IPS DF 6.9 (cell line): Measurements from ENCODE around the gene B3GAT3.

ENCODE experiments used
- DNase-seq: peaks from one replicate; pipeline ENCODE4 v3.0.0-alpha.2; 2013; ENCODE audit warnings: low read depth, low spot score
- H3K27ac ChIP-seq: one replicate; pipeline ENCODE4 v1.5.1; 2013; ENCODE audit warnings: low read length, control low read depth
- H3K27me3 ChIP-seq: 2 replicates; pipeline ENCODE4 v1.6.1; 2013; ENCODE audit warnings: mild to moderate bottlenecking, low read length; ENCODE audit not compliant: control insufficient read depth, insufficient read depth
- H3K36me3 ChIP-seq: 2 replicates; pipeline ENCODE4 v1.6.1; 2013; ENCODE audit warnings: low read length; ENCODE audit not compliant: control insufficient read depth, insufficient read depth
- H3K4me1 ChIP-seq: 2 replicates; pipeline ENCODE4 v1.6.1; 2013; ENCODE audit warnings: low read length; ENCODE audit not compliant: control insufficient read depth, insufficient read depth
- H3K4me3 ChIP-seq: 2 replicates; pipeline ENCODE4 v1.5.1; 2013; ENCODE audit warnings: mild to moderate bottlenecking, low read length
- H3K9me3 ChIP-seq: 2 replicates; pipeline ENCODE4 v1.6.1; 2013; ENCODE audit warnings: low read length, inconsistent platforms; ENCODE audit not compliant: control insufficient read depth, insufficient read depth
- WGBS: extraction: QIAGEN DNeasy Blood & Tissue Kit; methylation state at CpG from one replicate; pipeline ENCODE4 v1.1.7; 2013; ENCODE audit warnings: mixed read lengths, missing lambda C conversion rate; ENCODE audit not compliant: insufficient read length, insufficient coverage; 5-methylcytosine and 5-hydroxymethylcytosine counted together

The B3GAT3 gene

GRCh38 chr11:62621567-62622470 is at the start of gene B3GAT3:
Gene B3GAT3 (minus strand): TSS chr11:62621986. CDS start chr11:62621947, 39 bp downstream.
- peak; percentile 97 for DNase-seq
- H3K27me3 ChIP-seq = no peaks in the 10 kb centered on the region
- H3K36me3 ChIP-seq = peaks cover 17% of the 10 kb centered on the region
- peak within 1 kb of the TSS; percentile 81 for H3K4me3 ChIP-seq
- no peak within 1 kb of the TSS for H3K27ac ChIP-seq
- H3K4me1 ChIP-seq = no peaks in the 10 kb centered on the region; the same call in 1 of the 2 replicates
- no peaks in the 10 kb centered on the region for H3K9me3 ChIP-seq
- WGBS = no CpG with 5 or more reads among the region's 77 CpGs

GRCh38 chr11:62671236-62671607 is 49.4 kb upstream of the B3GAT3 start:
- H3K9me3 ChIP-seq = no peaks in the 10 kb centered on the region
- H3K27me3 ChIP-seq = no peaks in the 10 kb centered on the region
- WGBS = no CpG with 5 or more reads among the region's 17 CpGs
- no peak overlapping the region for H3K27ac ChIP-seq
- H3K36me3 ChIP-seq = peaks cover 4% of the 10 kb centered on the region
- H3K4me3 ChIP-seq = peak overlapping the region; percentile 93; the same call in 1 of the 2 replicates
- peaks cover 2% of the 10 kb centered on the region; the same call in 1 of the 2 replicates for H3K4me1 ChIP-seq
- no peak for DNase-seq

DNA sequence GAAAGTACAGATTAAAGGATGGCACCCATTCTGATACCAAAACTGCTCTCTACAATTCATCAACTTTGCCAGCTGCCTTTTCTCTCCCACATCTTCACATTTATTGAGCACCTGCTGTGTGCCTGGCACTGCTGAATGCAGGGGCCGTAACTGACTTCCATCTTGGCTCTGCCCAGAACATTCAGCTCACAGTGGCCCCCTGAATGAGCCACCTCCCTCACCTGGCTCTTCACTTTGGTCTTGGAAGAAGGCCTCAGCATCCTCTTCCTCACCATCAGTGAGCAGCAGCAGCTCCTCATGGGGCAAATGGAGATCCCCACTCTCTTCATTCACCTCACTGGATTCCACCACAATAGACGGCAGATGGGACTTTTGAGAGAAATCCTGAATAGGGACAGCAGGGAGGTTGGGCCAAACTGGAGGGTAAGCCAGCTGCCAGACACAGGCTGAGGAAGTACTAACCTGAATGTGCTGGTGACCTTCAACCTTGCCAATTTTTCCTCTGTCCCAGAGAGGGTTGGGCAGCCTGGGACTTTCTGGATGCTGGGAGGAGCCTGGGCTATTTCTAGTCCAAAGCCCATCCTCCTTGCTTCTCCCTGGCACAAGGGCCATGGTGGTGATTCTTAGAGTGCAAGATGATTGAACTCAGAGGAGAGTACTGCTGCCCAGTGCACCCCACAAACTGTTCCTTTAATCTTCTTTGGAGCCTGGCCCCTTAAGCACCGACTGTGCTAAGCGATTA is 47.8 kb upstream of the B3GAT3 start:
- no peak overlapping the region for H3K27ac ChIP-seq
- no CpG with 5 or more reads among the region's 4 CpGs for WGBS
- H3K27me3 ChIP-seq = no peaks in the 10 kb centered on the region
- H3K9me3 ChIP-seq = no peaks in the 10 kb centered on the region
- H3K4me3 ChIP-seq = no peak overlapping the region
- no peak for DNase-seq
- peaks cover 2% of the 10 kb centered on the region; the same call in 1 of the 2 replicates for H3K4me1 ChIP-seq
- H3K36me3 ChIP-seq = peaks cover 4% of the 10 kb centered on the region

DNA sequence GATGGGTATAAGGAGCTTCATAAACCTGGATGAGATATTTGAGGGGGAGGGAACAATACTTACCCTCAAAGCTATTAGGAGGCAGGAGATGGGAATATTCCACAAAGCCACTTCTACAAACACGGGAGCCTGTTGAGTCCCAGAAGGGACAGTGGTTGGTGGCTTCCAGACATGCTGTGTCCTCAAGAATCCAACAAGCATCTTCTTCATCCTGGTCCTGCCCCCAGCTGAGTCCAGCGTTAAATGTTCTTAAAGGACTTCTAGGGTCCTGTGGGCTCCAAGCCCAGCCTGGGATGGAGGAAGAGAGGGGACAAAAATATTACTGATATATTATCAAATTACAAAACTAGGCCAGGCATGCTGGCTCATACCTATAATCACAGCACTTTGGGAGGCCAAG is 45.7 kb upstream of the B3GAT3 start:
- H3K27ac ChIP-seq = no peak overlapping the region
- H3K27me3 ChIP-seq = no peaks in the 10 kb centered on the region
- WGBS = no CpG with 5 or more reads among the region's 2 CpGs
- H3K9me3 ChIP-seq = no peaks in the 10 kb centered on the region
- no peak overlapping the region for H3K4me3 ChIP-seq
- peaks cover 2% of the 10 kb centered on the region; the same call in 1 of the 2 replicates for H3K4me1 ChIP-seq
- H3K36me3 ChIP-seq = peaks cover 8% of the 10 kb centered on the region
- DNase-seq = no peak

GRCh38 chr11:62666259-62666926 is 44.6 kb upstream of the B3GAT3 start:
- H3K4me1 ChIP-seq = peaks cover 2% of the 10 kb centered on the region; the same call in 1 of the 2 replicates
- no peak overlapping the region for H3K27ac ChIP-seq

GRCh38 chr11:62665599-62666258 is 43.9 kb upstream of the B3GAT3 start:
- Histone ChIP-seq H3K4me3 (peak overlapping the region; percentile 81), H3K4me1 (peaks cover 2% of the 10 kb centered on the region; the same call in 1 of the 2 replicates), H3K27me3 (no peaks in the 10 kb centered on the region), H3K36me3 (peaks cover 4% of the 10 kb centered on the region; the same call in 1 of the 2 replicates), H3K9me3 (no peaks in the 10 kb centered on the region), H3K27ac (no peak overlapping the region)
- no CpG with 5 or more reads among the region's 39 CpGs for WGBS
- no peak for DNase-seq

More at GRCh38 chr11:62666259-62666926, 44.6 kb upstream of the B3GAT3 start:
- no CpG with 5 or more reads among the region's 16 CpGs for WGBS
- H3K4me3 ChIP-seq = peak overlapping the region; percentile 81; the same call in 1 of the 2 replicates
- no peak for DNase-seq
- H3K36me3 ChIP-seq = peaks cover 4% of the 10 kb centered on the region; the same call in 1 of the 2 replicates
- H3K27me3 ChIP-seq = no peaks in the 10 kb centered on the region
- no peaks in the 10 kb centered on the region for H3K9me3 ChIP-seq

DNA sequence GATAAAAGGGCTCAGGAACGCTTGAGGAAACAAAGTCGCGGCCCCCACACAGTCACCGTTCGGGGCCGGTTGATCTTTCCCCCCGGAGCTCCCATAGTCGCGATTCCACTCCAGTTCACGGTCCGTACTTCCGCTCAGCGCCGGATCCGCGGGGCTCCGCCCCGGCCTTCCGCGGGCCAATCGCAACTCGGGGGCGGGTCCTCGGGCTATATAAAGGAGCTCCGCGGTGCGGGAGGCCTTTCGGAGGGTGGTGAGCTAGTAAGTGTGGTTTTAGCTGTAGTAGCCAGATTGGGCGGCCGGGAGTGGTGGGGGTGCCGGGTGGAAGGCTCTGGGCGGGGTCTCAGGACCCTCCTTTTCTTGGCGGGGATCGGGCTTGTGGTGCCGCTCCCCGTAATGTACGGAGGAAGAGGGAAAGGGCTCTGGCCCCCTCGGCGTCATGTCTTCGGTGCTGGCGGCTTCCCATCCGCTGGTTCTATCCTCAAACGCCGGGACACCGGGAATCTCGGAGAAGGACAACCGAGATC is 43.4 kb upstream of the B3GAT3 start, which contains the start of the genes C11orf98 and CSKMT:
TSS of gene C11orf98 (minus strand) at position 136 of the 524 bp plus-strand sequence. CDS start at position 95, 41 bp downstream.
TSS of gene CSKMT (plus strand) at position 238 of the 524 bp plus-strand sequence. CDS start 568 bp downstream, outside the sequence.
- Histone ChIP-seq H3K36me3 (peaks cover 4% of the 10 kb centered on the region; the same call in 1 of the 2 replicates), H3K27ac (no peak within 1 kb of the TSS), H3K9me3 (no peaks in the 10 kb centered on the region), H3K4me1 (peaks cover 2% of the 10 kb centered on the region; the same call in 1 of the 2 replicates), H3K27me3 (no peaks in the 10 kb centered on the region), H3K4me3 (peak within 1 kb of the TSS; percentile 81)
- peak; percentile 60 for DNase-seq
- WGBS = no CpG with 5 or more reads among the region's 47 CpGs

GRCh38 chr11:62664405-62665074 is 42.8 kb upstream of the B3GAT3 start:
- peak overlapping the region; percentile 81 for H3K4me3 ChIP-seq
- whole genome bisulfite sequencing = no CpG with 5 or more reads among the region's 36 CpGs
- peaks cover 2% of the 10 kb centered on the region; the same call in 1 of the 2 replicates for H3K4me1 ChIP-seq
- H3K9me3 ChIP-seq = no peaks in the 10 kb centered on the region
- no peak overlapping the region for H3K27ac ChIP-seq
- no peak for DNase-seq
- H3K36me3 ChIP-seq = peaks cover 4% of the 10 kb centered on the region; the same call in 1 of the 2 replicates
- H3K27me3 ChIP-seq = no peaks in the 10 kb centered on the region
